GM18909 (cell line): ENCODE results near the gene TNIP3.
"Not testable (repeated sequence)": the region's sequence is repeated elsewhere in the genome, so short reads cannot be mapped to it uniquely, and the experiment has no call there.

Experiments used
- ATAC-seq: cut with Tn5 transposase; IDR thresholded peaks from one replicate; pipeline ENCODE4 v1.9.1; 2021; ENCODE audit warnings: mild to moderate bottlenecking; ENCODE audit not compliant: unreplicated experiment, poor library complexity

Gene TNIP3, protein sequence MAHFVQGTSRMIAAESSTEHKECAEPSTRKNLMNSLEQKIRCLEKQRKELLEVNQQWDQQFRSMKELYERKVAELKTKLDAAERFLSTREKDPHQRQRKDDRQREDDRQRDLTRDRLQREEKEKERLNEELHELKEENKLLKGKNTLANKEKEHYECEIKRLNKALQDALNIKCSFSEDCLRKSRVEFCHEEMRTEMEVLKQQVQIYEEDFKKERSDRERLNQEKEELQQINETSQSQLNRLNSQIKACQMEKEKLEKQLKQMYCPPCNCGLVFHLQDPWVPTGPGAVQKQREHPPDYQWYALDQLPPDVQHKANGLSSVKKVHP

DNA sequence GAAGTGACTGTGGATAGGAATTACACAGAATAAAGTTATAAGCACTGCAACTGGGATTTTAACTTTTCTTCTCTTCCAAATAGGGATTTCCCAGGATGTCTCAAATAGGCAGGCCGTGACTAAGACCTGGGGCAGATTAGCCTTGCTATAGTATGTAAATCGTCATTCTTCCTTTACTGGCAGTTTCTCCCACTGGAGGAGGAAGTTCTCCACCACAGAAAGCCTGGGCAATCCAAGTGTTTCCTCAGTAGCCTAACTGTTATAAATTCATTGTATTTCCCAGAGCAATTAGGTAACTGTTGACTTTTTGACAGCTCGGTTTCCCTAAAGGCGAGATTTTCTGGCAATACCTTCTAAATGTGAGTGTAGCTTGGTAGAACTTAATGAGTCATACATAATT is at the start of gene TNIP3:
Gene TNIP3 (minus strand): TSS at position 31 of the 400 bp plus-strand sequence. CDS start 196 bp downstream, outside the sequence.
- ATAC-seq: no peak

DNA sequence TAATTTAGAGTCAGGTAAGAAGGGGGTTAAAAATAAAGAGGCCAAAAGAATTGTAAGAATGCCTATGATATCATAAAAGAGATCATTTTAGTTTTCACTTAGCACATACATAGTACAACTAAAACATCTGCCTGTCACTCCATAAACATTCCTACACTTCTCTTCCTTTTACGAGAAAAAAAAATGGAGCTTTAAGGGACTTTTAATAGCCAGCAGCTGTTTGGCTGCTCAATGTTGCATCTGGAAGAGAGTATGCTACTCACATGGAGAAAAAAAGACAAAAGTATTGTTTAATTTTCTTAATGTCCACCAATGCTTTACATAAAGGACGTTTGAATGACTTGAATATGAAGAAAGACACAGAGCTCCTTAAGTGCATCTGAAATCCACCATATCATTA is 48.7 kb upstream of the TNIP3 start:
- ATAC-seq: no peak

DNA sequence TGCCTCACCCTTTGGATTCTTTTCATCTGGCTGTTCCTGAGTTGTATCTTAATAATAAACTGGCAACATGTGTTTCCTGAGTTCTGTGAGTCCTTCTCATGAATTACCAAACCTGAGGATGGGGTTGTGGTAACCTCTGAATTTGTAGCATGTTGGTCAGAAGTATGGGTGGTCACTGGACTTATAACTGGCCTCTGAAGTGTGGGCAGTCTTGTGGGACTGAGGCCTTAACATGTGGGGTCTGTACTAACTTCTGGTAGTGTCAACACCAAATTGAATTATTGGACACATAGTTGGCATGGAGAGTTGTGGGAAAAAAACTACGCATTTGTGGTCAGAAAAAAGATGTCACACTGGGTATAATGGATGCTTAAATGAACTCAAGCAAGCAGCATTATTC is 45.0 kb upstream of the TNIP3 start:
- ATAC-seq: no peak

DNA sequence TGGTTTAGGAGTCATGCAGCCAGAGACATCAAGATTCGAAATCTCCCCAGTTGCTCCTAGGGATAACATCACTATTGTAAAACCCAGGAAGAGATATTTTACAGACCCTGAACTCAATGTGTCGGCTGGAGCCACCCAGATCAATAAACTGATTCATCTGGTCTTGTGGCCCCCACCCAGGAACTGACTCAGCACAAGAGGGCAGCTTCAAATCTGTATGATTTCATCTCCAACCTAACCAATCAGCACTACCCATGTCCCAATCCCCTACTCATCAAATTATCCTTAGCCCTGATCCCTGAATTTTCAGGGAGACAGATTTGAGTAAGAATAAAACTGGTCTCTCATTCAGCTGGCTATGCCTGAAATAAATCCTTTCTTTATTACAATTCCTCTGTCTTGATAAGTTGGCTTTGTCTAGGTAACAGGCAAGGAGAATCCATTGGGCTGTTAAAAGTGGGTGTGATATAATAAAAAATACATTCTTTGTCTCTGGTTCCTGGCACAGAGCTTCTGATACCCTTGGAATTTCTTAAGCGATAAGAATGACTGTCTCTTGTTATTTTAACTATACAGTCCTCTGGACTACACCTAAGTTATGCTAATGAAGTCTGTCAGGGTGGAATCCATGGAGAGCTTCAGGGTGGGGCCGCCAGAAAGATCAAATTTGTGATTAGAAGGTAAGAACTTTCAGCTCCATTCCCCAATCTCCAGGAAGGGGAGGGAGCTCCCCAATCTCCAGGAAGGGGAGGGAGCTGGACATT is 44.3 kb upstream of the TNIP3 start:
- ATAC-seq: no peak

DNA sequence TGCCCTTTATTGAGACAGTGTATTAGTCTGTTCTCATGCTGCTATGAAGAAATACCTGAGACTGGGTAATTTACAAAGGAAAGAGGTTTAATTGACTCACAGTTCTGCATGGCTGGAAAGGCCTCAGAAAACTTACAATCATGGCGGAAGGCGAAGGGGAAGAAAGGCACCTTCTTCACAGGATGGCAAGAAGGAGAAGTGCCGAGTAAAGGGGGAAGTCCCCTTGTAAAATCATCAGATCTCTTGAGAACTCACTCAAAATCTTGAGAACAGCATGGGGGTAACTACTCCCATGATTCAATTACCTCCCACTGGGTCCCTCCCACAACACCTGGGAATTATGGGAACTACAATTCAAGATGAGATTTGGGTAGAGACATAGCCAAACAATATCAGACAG is 41.7 kb upstream of the TNIP3 start:
- ATAC-seq: not testable (repeated sequence)

DNA sequence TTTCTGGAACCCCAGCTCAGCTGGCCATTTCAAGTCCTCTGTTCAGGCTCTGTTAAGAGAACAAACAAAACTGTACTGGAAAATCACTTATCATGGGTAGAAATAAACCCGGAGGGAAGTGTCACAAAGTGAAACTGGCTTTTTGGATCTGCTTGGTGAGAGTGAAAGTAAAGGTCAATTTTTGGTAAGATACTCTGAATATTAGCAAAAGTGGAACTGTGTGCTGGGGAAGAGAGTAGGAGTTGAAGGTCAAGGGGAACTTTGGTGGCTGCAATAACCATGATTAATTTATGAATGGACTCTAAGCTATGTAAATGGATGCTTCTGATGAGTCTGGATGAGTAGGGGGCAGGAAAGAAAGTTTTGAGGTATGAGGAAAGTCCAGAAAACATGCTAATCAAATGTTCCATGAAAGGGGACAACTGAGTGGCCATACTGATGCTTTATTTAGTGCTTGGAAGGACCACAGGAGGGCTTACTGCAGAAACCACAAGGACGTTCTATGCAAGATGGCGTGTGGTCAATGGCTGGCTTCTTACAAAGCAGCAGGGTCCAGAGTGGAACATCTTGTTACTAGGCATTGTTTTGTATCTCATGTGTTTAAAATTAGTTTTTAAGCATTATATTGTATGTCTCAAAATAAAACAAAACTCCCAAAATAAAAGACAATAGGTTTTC is 36.8 kb upstream of the TNIP3 start:
- ATAC-seq: peak; percentile 78

DNA sequence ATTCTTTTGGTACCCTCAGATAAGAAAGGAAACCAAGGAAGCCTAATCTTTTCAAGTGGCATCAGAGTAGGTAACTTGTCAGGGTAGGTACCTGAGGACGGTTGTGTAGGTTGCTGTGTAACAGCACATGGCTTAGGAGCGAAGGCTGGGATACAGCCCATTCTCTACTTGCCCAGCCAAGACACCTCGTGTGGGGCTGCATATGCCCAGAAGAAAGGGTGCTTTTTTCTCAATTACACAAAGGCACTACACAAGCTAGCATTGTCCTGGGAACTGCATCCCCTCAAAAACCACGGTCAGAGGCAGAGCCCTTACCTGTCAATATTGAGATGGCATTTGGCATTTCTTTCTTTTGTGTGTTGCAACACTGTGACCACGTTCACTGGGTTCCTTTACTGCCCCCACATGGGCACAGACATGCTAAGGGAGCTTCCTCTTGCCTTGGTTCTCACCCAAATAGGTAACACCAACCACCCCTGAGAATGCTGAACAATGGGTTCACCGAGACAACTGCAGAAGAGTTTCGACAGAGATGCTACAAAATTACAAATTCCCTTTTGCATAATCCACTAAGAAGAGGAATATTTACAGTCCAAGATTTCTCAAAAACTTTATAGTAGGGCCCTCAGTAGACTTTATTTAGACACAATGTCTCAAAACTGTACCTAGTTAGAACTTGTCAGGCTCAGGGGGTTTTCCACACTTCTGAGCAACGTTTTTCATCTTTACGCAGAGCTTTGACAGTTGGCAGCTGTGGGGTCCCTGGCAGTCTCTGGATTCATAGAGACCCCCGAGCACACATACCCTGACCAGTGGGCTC is 35.8 kb upstream of the TNIP3 start:
- peak; percentile 84 for ATAC-seq

DNA sequence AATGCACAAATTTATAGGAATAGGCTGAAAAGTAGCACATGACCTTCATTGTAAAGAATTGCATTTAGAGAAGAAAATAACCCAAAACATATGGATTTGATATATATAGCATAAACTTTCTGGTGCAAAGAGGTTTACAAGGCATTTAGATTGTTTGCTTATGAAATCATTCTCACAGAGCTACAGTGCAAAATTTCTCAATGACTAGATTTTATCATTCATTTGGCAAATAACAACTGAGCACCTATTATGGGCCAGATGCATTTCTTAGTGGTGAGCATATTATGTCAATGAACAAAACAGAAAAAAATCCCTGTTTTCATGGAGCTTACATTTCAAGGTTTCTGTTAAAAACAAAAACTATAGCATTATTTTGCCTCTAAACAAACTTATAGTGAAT is 34.1 kb upstream of the TNIP3 start:
- no peak for ATAC-seq

DNA sequence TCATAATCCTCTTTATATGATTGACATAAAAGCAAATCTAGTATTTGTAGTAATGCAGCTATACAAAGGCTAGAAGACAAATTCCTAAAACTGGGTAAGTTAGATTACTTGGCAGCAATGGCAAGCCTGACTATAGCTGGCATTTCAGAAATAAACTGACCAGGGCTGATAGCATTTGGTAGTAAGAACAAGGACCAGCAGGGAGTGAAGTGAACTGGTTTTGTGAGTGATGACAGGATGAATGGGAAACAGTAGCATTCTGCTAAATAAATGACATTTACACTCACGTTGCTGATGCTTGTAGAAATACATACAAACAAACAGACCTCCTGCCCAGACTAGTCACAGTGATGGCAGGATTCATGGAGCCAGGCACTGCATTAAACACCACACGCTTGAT is 31.5 kb upstream of the TNIP3 start:
- no peak for ATAC-seq

DNA sequence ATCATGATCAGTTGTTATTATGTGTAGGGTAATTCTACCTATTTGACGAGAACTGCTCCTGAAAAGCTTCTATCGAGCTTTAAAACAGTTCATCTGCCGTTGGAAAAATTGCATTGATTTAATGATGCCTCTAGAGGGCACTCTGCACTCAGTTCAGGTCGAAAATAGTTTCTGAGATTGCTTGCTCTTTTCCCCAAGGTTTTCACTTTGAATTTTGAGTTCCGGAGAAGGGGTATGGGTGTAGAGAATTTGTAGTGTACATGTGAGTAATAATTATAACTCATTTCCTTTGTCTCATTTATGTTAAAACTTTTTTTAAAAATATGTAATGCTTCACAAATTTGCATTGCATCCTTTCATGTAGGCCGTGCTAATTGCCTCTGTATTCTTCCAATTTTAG is 28.4 kb upstream of the TNIP3 start:
- no peak for ATAC-seq

DNA sequence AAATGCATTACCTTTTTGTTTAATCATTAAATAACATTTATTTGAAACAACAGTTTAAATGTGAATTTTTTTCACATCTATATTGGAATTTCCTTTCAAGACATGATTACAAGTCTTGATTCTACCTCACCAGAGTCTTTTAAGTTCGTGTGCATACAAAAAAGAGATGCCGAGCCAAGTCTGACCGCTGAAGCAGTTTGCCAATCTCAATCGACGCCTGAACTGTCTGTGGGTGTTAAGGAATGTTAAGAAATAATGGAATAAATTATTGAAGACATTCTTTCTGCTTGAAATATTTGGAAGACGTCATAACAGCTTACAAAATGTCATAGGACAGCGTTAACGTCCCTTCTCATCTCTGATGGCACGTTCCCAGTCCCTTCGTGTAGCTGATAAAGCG is 27.9 kb upstream of the TNIP3 start:
- no peak for ATAC-seq

DNA sequence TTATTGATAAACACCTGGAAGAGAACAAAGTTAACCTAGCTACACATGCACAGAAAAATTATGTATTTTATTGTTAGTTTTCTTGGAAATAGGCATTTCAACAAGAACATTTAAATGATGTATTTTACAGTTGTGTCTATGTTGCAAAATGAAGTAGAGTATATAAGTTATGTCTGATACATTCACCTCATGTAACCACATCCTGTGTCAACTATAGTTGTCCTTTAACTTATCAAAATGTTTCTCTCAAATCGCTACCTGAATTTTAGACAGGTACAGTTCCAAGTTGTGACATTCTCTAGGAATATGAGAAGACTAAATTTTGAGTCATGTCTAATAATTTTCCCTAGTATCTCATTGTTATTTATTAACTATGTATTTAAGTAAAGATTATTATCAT is 27.2 kb upstream of the TNIP3 start:
- no peak for ATAC-seq

DNA sequence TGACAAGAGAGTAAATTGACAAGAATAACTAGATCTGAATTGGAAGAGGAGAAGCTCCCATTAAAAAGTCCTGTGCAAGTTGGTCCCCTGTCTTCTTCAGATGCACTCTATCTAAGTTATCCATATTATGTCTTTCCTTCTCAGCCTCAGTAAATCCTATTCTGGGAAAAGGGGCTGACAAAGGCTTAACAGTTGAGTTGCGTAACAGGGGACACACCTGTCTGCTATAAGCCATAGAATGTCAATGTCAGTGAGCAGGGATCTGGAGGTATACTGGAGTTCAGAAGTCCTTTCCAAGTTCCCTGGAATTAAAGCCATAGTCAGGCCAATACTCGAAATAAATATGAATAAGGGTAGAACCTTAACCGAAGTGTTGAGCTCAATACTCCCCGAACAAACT is 26.3 kb upstream of the TNIP3 start:
- no peak for ATAC-seq

DNA sequence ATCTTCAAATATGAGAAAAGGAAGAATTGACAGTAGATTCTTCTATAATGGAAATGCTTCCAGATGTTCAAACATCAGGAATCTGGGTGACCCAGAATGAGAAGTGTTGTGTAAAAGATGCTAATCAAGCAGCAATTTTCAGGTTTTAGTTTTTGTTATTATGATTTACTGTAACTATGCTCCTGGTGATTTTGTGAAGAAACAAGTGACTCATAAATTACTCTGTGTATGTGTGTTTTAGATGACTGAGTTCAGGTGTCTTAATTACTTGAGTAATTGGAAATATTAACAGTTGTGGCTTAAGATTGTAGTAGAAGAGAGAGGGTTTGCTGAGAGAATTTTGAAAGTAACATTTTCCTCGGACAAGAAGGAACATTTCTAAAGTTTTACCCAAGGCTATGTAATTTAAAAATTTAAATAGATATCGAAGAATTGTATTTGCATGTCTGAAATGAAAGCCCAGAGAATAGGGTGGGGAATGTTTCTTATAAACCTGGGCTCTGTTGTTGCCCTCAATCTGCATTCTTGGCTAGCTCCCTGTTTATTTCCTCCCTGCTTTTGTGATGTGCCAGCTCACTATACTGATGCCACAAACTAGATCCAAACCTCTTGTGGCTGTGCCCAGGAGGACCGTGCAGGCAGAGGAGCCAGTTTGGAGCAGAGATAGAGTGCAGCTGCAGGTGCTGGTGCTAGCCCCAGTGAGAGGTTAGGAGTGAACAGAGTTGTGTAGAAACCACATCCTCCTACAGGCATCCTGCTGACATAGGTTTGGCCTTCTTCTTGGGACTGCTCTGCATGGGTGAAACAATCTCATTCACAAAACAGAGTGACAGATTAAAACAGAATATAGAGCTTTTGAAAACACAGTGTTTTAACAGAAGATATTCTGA is 25.4 kb upstream of the TNIP3 start:
- ATAC-seq: peak; percentile 97

DNA sequence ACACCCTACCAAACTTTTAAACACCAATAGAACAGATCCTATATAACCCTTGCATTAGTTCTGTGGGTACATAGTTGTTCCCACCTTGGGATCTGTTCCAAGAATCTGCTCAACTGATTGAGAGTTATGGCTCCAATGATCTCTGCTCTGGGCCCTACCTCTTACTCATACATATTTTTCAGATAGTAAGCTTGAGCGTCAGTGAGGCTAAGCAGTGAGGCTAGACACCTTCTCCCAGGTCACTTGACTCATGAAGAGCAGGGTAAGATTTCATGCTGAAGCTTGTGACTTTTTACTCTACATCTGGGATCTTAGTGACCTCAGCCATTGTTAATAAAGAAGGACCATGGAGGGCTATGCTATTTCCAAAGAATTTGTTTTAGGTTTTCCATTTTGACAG is 23.1 kb upstream of the TNIP3 start:
- ATAC-seq: no peak

DNA sequence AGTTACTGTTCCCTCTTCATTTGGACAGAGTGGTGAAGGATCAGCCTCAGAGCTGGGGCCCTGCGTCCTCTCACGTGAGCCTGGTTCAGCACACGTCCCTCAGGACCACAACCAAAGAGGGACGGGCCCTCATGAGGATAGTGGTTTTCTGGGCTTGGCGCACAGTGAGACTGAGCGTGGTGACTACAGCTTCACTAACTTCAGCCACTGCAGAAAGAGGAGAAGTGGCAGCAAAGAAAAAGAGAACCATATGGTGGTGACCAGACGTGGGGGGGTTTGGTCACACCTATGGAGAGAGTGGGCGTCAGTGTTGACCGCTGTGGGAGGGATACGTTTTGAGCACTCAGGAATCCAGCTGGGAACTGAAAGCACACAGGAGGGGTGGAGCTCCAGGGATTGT is 21.8 kb upstream of the TNIP3 start:
- peak; percentile 47 for ATAC-seq

DNA sequence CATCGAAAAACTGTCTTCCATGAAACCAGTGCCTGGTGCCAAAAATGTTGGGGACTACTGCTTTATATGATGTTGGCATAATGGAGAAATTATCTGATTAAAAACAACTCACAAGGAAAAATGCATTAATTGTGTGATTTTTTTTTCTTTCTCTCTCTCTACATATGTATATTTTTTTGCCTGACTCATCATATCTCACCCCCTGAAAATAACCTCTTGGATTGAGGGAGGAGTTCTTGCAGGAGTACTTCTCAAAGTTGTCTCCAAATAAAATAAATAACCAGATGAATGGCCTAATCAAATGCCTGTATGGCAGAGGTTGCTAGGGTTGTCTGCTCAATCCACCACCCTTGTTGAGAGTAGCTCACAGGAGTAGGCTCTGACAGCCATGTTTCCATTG is 19.9 kb upstream of the TNIP3 start:
- ATAC-seq: no peak

DNA sequence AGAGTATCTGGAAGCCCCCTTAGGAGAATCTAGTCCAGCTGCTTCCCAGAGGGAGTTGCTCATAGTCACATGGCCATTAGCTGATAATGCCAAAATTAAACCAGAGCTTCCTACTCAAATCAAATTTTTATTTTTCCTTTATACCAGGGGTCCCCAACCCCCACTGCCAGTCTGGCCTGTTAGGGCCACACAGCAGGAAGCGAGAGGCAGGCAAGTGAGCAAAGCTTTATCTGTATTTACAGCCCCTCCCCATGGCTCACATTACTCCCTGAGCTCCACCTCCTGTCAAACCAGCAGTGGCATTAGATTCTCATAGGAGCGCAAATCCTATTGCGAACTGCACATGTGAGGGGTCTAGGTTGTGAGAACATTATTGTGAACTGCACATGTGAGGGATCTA is 19.2 kb upstream of the TNIP3 start:
- no peak for ATAC-seq

DNA sequence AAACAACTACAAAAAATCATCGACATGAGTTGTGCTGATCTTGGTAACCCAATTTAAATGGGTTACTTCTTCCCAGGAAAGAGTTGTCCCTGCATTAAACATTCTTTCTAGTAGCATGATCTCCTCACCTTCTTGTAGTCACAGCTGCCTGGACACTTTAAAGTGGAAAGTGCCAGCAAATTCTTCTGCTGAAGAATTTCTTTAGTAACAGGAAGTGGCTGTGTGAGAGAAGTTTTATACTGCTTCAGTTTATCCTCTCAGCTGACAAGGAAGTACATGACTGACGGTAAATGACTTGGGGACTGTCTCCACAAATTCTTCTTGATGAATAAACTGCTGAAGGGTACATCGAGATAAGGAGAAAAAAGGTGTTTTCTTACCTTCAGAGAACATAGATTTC is 18.2 kb upstream of the TNIP3 start:
- ATAC-seq: no peak

DNA sequence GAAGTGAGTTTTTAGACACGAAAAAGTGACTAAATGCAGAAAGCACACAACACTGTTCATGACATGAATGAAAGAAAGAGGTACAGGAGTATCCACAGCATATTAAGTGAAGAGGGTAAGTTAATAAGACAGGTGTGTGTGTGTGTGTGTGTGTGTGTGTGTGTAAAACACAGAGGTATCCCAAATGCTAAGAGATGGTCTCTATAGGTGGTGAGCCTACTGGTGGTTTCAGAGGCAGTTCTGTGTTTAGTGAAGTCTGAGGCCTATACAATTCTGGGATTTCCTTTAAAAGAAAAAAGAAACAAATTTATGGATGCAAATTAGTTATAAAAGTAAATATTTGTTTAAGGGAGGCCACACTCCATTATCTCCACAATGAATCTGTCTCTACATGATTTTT is 17.4 kb upstream of the TNIP3 start:
- no peak for ATAC-seq
